H1 (cell line): ENCODE results near the gene BTBD8. TPM values are rescaled to one million over a fixed set of nuclear protein-coding genes. Genes with fewer than 3 reads are reported as not detected.

ENCODE experiments used
- CTCF ChIA-PET: fragments of 300-600 bp; sonication (Branson Sonifier 250); formaldehyde crosslinking; loops from one replicate; lab custom pipeline; 2021; ENCODE audit not compliant: partially characterized antibody; lab: Charles Lee
- POLR2A ChIA-PET: fragments of 300-600 bp; sonication (Branson Sonifier 250); formaldehyde crosslinking; loops from one replicate; lab custom pipeline; 2021; ENCODE audit warnings: inconsistent platforms; ENCODE audit not compliant: partially characterized antibody; lab: Charles Lee
- DNase-seq, 2 experiments: peaks; one replicate each; pipeline versions ENCODE4 v3.0.0 to v3.0.0-alpha.2; 2010 to 2022; ENCODE audit warnings: low spot score in 2 of 2, low read depth in 1 of 2, mixed read lengths in 1 of 2
- FAIRE-seq: peaks from 2 replicates; lab custom pipeline; 2011; peaks lifted over from hg19 to GRCh38; lab: Jason Lieb, UNC
- H2AFZ ChIP-seq: 2 replicates; pipeline ENCODE4 v1.8.1; 2012; ENCODE audit warnings: low read length, inconsistent platforms
- H2AK5ac ChIP-seq: 2 replicates; pipeline ENCODE4 v1.6.1; 2013; ENCODE audit warnings: low read depth, low read length
- H2BK120ac ChIP-seq: replicated peaks from 2 replicates; pipeline ENCODE3; 2013; ENCODE audit warnings: low read depth, low read length, inconsistent platforms
- H2BK12ac ChIP-seq: 2 replicates; pipeline ENCODE4 v1.6.1; 2013; ENCODE audit warnings: low read depth, low read length
- H2BK15ac ChIP-seq: 2 replicates; pipeline ENCODE4 v1.6.1; 2013; ENCODE audit warnings: low read length
- H2BK20ac ChIP-seq: 2 replicates; pipeline ENCODE4 v1.6.1; 2013; ENCODE audit warnings: low read length
- H2BK5ac ChIP-seq: 2 replicates; pipeline ENCODE4 v1.6.1; 2013; ENCODE audit warnings: low read depth, low read length
- H3K14ac ChIP-seq: 2 replicates; pipeline ENCODE4 v1.6.1; 2013; ENCODE audit warnings: inconsistent platforms; ENCODE audit not compliant: insufficient read length
- H3K18ac ChIP-seq: 2 replicates; pipeline ENCODE4 v1.6.1; 2013; ENCODE audit warnings: low read length; ENCODE audit errors: extremely low read depth
- H3K23ac ChIP-seq: 2 replicates; pipeline ENCODE4 v1.6.1; 2013; ENCODE audit warnings: inconsistent platforms; ENCODE audit not compliant: insufficient read length
- H3K23me2 ChIP-seq: 2 replicates; pipeline ENCODE4 v1.6.1; 2013; ENCODE audit warnings: low read depth, low read length
- H3K27ac ChIP-seq: 2 replicates; pipeline ENCODE4 v1.6.1; 2011; ENCODE audit warnings: low read depth, low read length, inconsistent platforms
- H3K27me3 ChIP-seq, 4 experiments: replicated peaks in 1 of 4; 1 replicate in 1 of 4; 2 replicates in 3 of 4; pipeline versions ENCODE4 v1.6.1 to v1.8.1; 2011 to 2013; ENCODE audit warnings: low read length in 3 of 4, mild to moderate bottlenecking in 3 of 4, inconsistent platforms in 2 of 4, mixed read lengths in 2 of 4, moderate library complexity in 1 of 4; ENCODE audit not compliant: control insufficient read depth in 3 of 4, insufficient read depth in 3 of 4; ENCODE audit errors: extremely low read depth in 1 of 4
- H3K36me3 ChIP-seq, 4 experiments: 2 replicates each; pipeline versions ENCODE4 v1.6.1 to v1.8.1; 2011 to 2013; ENCODE audit warnings: mild to moderate bottlenecking in 4 of 4, low read length in 3 of 4, moderate library complexity in 2 of 4, control low read depth in 1 of 4, inconsistent platforms in 1 of 4; ENCODE audit not compliant: insufficient read depth in 4 of 4, control insufficient read depth in 2 of 4
- H3K4ac ChIP-seq: replicated peaks from 2 replicates; pipeline ENCODE3; 2013; ENCODE audit warnings: low read length, low read depth, mixed read lengths, inconsistent platforms; ENCODE audit not compliant: insufficient read length
- H3K4me1 ChIP-seq, 4 experiments: replicated peaks in 1 of 4; 1 replicate in 1 of 4; 2 replicates in 3 of 4; pipeline versions ENCODE4 v1.6.1 to v1.8.1; 2011 to 2013; ENCODE audit warnings: low read length in 3 of 4, inconsistent platforms in 2 of 4, mixed read lengths in 1 of 4; ENCODE audit not compliant: insufficient read depth in 4 of 4, control insufficient read depth in 3 of 4
- H3K4me2 ChIP-seq, 2 experiments: 2 replicates each; pipeline versions ENCODE4 v1.6.1 to v1.8.1; 2011 to 2013; ENCODE audit warnings: low read depth in 2 of 2, low read length in 2 of 2, control low read depth in 1 of 2, inconsistent platforms in 1 of 2, mild to moderate bottlenecking in 1 of 2; ENCODE audit not compliant: insufficient read depth in 1 of 2
- H3K4me3 ChIP-seq, 4 experiments: fragments of 200-600, 300-600 bp in 1 of 4; sonication (generic), shearing (Covaris generic), sonication (Bioruptor Twin) in 1 of 4; 2 replicates each; pipeline versions ENCODE4 v1.5.1 to v1.8.1; 2011 to 2016; ENCODE audit warnings: low read length in 4 of 4, low read depth in 3 of 4, control low read depth in 2 of 4, inconsistent platforms in 2 of 4, mild to moderate bottlenecking in 2 of 4, mixed read lengths in 1 of 4, moderate library complexity in 1 of 4; ENCODE audit not compliant: insufficient read depth in 2 of 4; ENCODE audit errors: extremely low read depth in 1 of 4
- H3K56ac ChIP-seq: replicated peaks from 2 replicates; pipeline ENCODE3; 2013; ENCODE audit warnings: low read depth, mild to moderate bottlenecking, mixed read lengths, low read length, inconsistent platforms; ENCODE audit not compliant: insufficient read length
- H3K79me1 ChIP-seq: 2 replicates; pipeline ENCODE4 v1.6.1; 2013; ENCODE audit warnings: low read depth, low read length, control low read depth
- H3K79me2 ChIP-seq, 2 experiments: 2 replicates each; pipeline versions ENCODE4 v1.6.1 to v1.8.1; 2012 to 2013; ENCODE audit warnings: low read length in 2 of 2, mild to moderate bottlenecking in 2 of 2, inconsistent platforms in 1 of 2; ENCODE audit not compliant: insufficient read depth in 2 of 2, control insufficient read depth in 1 of 2
- H3K9ac ChIP-seq, 4 experiments: replicated peaks in 1 of 4; 1 replicate in 1 of 4; 2 replicates in 3 of 4; pipeline versions ENCODE4 v1.6.1 to v1.8.1; 2011 to 2013; ENCODE audit warnings: low read depth in 3 of 4, low read length in 3 of 4, control low read depth in 2 of 4, mild to moderate bottlenecking in 2 of 4, moderate library complexity in 2 of 4, inconsistent platforms in 1 of 4; ENCODE audit errors: extremely low read depth in 1 of 4
- H3K9me3 ChIP-seq, 2 experiments: 2 replicates each; pipeline versions ENCODE4 v1.6.1 to v1.8.1; 2012 to 2013; ENCODE audit warnings: mild to moderate bottlenecking in 2 of 2, moderate library complexity in 2 of 2, control low read depth in 1 of 2, inconsistent platforms in 1 of 2, low read depth in 1 of 2, low read length in 1 of 2, mixed read lengths in 1 of 2; ENCODE audit not compliant: insufficient read depth in 2 of 2
- H4K20me1 ChIP-seq, 2 experiments: replicated peaks in 1 of 2; 2 replicates each; pipeline versions ENCODE3 to v1.8.1; 2011 to 2013; ENCODE audit warnings: inconsistent platforms in 2 of 2, low read length in 2 of 2, mild to moderate bottlenecking in 1 of 2; ENCODE audit not compliant: insufficient read depth in 2 of 2, control insufficient read depth in 1 of 2
- H4K5ac ChIP-seq: 2 replicates; pipeline ENCODE4 v1.6.1; 2013; ENCODE audit warnings: low read length, low read depth, mixed read lengths, inconsistent platforms; ENCODE audit not compliant: insufficient read length
- H4K8ac ChIP-seq: 2 replicates; pipeline ENCODE4 v1.8.0; 2013; ENCODE audit warnings: mild to moderate bottlenecking, moderate library complexity, low read length, inconsistent platforms; ENCODE audit not compliant: insufficient read depth; ENCODE audit errors: extremely low read depth
- H4K91ac ChIP-seq: replicated peaks from 2 replicates; pipeline ENCODE3; 2013; ENCODE audit warnings: low read length, mixed read lengths, inconsistent platforms; ENCODE audit not compliant: insufficient read length
- EZH2 ChIP-seq: fragments of 200-600 bp; sonication (generic); IDR thresholded peaks from 2 replicates; pipeline ENCODE4 v1.7.1; 2012; ENCODE audit warnings: low read depth, mild to moderate bottlenecking, moderate library complexity, low read length, inconsistent platforms; ENCODE audit not compliant: severe bottlenecking
- HDAC6 ChIP-seq: IDR thresholded peaks from one replicate; pipeline ENCODE4 v1.7.1; 2012; ENCODE audit warnings: low read depth, mild to moderate bottlenecking, inconsistent platforms, low read length, moderate library complexity
- SIN3A ChIP-seq, 2 experiments: IDR thresholded peaks in 1 of 2; conservative IDR thresholded peaks in 1 of 2; 2 replicates each; pipeline ENCODE4 v1.6.1; 2011 to 2012; ENCODE audit warnings: low read length in 2 of 2, improper control_type of control experiment in 1 of 2, low read depth in 1 of 2, mild to moderate bottlenecking in 1 of 2
- WGBS, 2 experiments: shearing (Covaris generic) in 1 of 2; methylation state at CpG; one replicate each; pipeline versions ENCODE4 v1.1.6 to v1.1.7; 2013 to 2015; ENCODE audit warnings: low lambda C conversion rate in 2 of 2, mixed read lengths in 2 of 2, inconsistent platforms in 1 of 2, low coverage in 1 of 2, missing lambda C conversion rate in 1 of 2; ENCODE audit not compliant: insufficient replicate concordance in 2 of 2, insufficient coverage in 1 of 2, insufficient read length in 1 of 2; ENCODE audit errors: extremely low coverage in 1 of 2, missing lambda C conversion rate in 1 of 2; 5-methylcytosine and 5-hydroxymethylcytosine counted together
- polyA plus RNA-seq, 7 experiments: library from polyadenylated mRNA; depleted of rRNA in 3 of 7; stranded (reverse) in 5 of 7; unstranded in 2 of 7; fragments of >200 nt in 5 of 7; fragments of 200-250 nt in 2 of 7; gene quantifications; 1 replicate in 5 of 7; 2 replicates in 1 of 7; 4 replicates in 1 of 7; pipeline versions ENCODE4 v1.2.1 to v1.2.3, GENCODE V29; 2011 to 2013; ENCODE audit warnings: missing spikeins in 2 of 7, mixed read lengths in 2 of 7
- total RNA-seq: library from RNA; stranded (reverse); fragmentation: NEBNext Ultra II Directional; extraction: Animal tissue kit (Norgen Biotek cat#: 25700); gene quantifications from 2 replicates; pipeline ENCODE4 v1.2.1, GENCODE V29; 2021

Gene BTBD8
- total and polyA plus RNA-seq, 2 of the 8 experiments (the other 6 are each of a cell fraction or from before 2014, with no cell fraction given): 0.44 to 2.5 TPM

DNA sequence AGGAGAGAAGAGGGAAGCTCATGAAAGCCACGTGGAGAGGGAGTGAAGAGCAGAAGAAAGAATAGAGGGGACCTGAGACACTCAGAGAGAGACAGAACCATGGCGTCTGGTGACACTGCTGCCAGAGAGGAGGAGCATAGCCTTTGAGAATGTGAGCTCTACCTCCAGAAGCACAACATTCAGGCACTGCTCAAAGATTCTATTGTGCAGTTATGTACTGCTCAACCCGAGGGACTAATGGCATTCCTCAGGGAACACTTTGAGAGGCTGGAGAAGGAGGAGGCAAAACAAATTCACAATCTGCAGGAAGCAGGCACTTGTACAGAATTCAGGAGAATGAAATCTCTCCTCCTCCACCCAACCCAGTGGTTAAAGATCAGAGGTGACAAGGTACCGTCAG, 45.1 kb downstream of the BTBD8 start:
- H3K79me2 ChIP-seq: no peaks in the 10 kb centered on the region
- no peak overlapping the region for H4K8ac ChIP-seq
- no peak overlapping the region for H3K27ac ChIP-seq
- no peak for DNase-seq
- no peak overlapping the region for H2BK12ac ChIP-seq
- H2BK5ac ChIP-seq: no peak overlapping the region
- H2BK120ac ChIP-seq: no peak overlapping the region
- no peak overlapping the region for H3K23ac ChIP-seq
- H4K20me1 ChIP-seq: no peaks in the 10 kb centered on the region
- H3K4ac ChIP-seq: no peak overlapping the region
- H2AK5ac ChIP-seq: no peak overlapping the region
- CTCF ChIA-PET: no interaction called here
- no peak overlapping the region for H3K14ac ChIP-seq
- no peak overlapping the region for H2BK20ac ChIP-seq
- POLR2A ChIA-PET: no interaction called here
- no peaks in the 10 kb centered on the region for H3K9me3 ChIP-seq
- H4K5ac ChIP-seq: no peak overlapping the region
- TF ChIP-seq EZH2: no peak
- TF ChIP-seq HDAC6: no peak
- no peak for TF ChIP-seq SIN3A (conservative IDR thresholded peaks at IDR 0.05 in 1 of 2, IDR thresholded peaks at IDR 0.05 in 1 of 2; ENCODE audit: low read depth in 1 of 2, low read length in 2 of 2)
- no peak overlapping the region for H2BK15ac ChIP-seq
- no peak overlapping the region for H3K4me2 ChIP-seq
- H2AFZ ChIP-seq: no peak overlapping the region
- no peaks in the 10 kb centered on the region for H3K79me1 ChIP-seq
- no peak overlapping the region for H3K18ac ChIP-seq
- H3K23me2 ChIP-seq: no peaks in the 10 kb centered on the region; the same call in 1 of the 2 replicates
- WGBS, 2 experiments: 77% methylated on average over 4 of the region's 4 CpGs; no CpG with 5 or more reads in 1 of the 2 experiments
- FAIRE-seq: no peak
- H3K9ac ChIP-seq: no peak overlapping the region
- no peaks in the 10 kb centered on the region for H3K36me3 ChIP-seq
- no peak overlapping the region for H4K91ac ChIP-seq
- H3K56ac ChIP-seq: no peak overlapping the region
- no peaks in the 10 kb centered on the region for H3K4me1 ChIP-seq
- no peaks in the 10 kb centered on the region for H3K27me3 ChIP-seq
- H3K4me3 ChIP-seq: no peak overlapping the region
